Medulla oblongata (tissue), 1 donor: ENCODE measurements around the gene LCN12.
A peak's percentile ranks its signal among the peaks of the same experiment; 100 is the strongest.

Experiments used
- DNase-seq: peaks from one replicate; pipeline ENCODE4 v3.0.0-alpha.2; 2015; ENCODE audit errors: extremely low spot score

Gene LCN12

DNA sequence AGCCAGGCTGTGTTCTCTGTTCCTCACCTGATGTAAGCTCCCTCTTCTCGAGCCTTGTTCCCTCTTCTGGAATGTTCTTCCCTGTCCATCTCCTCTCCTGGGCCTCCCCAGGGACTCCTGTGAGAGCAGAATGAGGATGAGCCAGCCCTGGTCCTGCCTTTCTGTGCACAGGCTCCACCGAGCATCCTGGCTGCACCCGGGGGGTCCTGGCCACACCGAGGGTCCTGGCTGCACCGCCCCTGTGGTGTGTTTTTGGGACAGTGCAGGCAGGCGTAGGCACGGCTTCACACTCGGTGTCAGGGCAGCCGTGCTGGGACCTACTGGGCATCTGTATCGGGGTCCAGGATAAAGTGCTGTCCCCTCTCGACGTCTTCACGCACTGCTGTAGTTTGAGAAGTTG is 25.3 kb upstream of the LCN12 start:
- DNase-seq, result no peak

DNA sequence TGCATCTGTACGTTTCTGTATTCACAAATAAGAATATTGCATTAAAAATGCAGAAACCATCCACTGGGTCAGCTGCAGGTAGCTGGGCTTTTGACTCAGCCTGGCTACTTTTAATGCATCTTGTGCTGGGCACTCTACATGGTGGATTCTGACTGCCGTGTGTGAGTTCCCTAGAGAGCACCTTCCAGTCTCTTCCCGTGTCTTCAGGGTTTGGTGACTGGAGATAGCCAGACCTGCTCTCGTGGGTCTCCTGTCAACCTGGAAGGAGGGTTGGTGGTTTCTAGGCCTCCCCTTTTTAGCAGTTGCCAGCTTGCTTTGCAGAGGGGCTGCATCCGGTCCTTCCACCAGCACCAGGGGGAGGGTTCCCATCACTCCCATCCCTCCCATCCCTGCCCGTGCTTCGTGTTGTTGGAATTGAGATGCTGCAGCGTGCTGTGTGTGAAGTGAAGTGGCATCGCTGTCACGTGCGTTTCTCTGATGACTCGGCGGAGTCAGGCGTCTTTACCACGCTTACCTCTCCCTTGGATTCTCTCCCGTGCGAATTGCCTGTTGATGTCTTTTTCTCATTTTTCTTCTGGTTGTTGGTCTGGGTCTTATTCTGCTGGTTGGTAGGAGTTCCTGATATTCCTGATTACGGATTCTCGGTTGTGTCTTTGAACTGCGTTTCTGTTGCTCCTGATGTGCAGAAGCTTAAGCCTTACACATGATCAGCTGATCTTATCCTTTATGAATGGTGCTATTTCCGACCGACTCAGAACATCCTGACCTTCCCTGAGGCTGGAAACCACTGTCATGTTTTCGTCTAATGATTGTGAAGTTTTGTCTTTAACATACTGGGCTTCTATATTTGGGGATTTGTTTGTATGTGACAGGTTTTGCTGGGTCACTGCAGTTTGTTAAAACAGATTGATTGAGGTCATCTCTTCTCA is 24.5 kb upstream of the LCN12 start:
- DNase-seq, result no peak

DNA sequence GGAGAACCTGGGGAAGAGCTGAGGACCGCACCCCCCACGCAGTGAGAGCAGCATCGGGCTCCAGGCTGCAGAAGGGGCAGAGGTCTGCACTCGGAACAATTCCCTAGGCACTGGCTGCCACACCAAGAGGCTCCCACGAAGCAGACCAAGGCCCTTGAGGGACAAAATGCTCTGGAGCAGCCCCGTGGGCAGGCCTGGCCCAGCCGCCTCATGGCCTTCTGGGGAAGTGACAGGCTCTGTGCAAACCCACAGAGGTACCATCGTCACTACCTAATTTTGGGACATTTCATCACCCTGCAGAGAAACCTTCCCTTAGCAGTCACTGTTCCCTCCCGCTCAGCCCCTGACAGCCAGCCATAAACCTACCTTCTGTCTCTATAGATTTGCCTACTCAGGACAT is 23.5 kb upstream of the LCN12 start:
- no peak for DNase-seq

DNA sequence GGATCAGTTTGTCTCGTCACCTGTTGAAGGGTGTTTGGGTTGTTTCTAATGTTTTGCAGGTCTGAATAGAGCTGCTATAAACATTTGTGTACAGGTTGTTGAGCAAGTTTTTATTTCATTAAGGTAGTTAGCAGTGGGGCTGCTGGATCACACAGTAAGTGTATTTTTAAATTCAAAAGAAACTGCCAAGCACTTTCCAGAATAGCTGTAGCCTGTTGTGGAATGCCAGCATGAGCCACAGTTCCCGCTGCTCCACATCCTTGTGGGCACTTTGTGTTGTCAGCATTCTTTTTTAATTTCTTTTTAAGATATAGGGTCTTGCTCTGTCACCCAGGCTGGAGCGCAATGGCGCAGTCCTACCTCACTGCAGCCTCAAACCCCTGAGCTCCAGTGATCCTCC is 22.1 kb upstream of the LCN12 start:
- DNase-seq, result no peak

DNA sequence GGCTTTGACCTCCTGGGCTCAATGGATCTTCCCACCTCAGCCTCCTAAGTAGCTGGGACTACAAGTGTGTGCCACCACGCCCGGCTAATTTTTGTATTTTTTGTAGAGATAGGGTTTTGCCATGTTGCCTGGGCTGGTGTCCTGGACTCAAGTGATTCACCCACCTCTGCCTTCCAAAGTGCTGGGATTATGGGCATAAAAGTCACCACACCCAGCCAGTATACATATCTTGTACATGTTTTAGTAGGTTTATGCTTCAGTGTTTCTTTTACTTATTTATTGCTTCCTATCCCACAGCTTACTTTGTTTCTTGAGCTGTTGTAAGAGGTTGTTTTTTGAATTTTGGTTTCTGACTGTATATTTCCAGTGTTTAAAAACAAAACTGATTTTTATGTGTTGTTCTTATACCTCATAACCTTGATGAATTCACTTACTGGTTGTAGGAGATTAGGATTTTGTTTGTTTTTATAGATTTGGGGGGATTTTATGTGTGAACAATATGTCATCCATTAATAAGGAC is 20.4 kb upstream of the LCN12 start:
- no peak for DNase-seq

- no peak for DNase-seq
These were observed 17.8 kb upstream of the LCN12 start for GRCh38 chr9:136934277-136934676.

DNA sequence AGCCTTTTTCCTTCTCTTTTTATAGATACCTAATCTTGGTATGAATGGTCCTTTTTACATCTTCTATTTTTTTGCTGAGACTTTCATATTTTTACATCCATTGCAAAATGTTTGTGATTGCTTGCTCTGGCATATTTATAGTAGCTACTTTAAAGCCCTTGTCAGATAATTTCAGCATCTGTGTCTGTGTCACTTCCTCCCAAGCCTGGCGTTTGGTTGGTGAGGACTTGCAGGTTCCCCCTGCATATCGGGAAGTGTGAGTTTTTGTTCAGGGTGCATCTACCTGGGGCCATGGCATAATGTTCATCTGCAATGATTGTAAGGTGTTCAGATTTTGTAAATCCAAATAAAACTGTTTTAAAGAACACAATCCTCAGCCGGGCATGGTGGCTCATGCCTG is 16.4 kb upstream of the LCN12 start:
- no peak for DNase-seq

GRCh38 chr9:136936645-136937170 is 15.4 kb upstream of the LCN12 start:
- DNase-seq, result peak; percentile 28

GRCh38 chr9:136937186-136938001 is 14.7 kb upstream of the LCN12 start:
- DNase-seq, result no peak

DNA sequence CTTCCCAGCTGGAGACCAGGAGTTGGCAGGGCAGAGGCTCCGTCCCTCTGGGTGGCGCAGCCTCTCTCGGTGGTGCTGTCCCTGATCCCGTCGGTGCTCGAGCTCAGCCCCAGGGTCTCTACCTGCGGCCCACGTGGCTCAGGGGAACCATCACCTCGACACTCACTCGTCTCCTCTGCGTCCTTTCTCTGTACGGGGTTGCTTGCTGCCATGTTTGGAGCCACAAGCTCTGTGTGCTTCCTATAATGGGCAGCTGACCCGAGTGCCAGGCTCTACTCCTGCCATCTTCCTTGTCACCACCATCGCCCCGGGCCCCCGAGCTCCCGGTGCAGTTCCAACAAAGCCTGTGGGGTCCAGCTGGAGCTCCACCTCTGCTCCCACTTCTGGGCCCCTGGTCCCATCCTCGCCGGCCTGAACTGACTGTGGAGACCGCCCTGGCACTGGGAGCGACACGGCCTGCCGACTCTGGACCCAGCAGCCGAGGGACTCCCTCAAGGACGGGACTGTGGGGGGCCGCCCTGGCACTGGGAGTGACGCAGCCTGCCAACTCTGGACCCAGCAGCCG is 12.6 kb upstream of the LCN12 start:
- no peak for DNase-seq

DNA sequence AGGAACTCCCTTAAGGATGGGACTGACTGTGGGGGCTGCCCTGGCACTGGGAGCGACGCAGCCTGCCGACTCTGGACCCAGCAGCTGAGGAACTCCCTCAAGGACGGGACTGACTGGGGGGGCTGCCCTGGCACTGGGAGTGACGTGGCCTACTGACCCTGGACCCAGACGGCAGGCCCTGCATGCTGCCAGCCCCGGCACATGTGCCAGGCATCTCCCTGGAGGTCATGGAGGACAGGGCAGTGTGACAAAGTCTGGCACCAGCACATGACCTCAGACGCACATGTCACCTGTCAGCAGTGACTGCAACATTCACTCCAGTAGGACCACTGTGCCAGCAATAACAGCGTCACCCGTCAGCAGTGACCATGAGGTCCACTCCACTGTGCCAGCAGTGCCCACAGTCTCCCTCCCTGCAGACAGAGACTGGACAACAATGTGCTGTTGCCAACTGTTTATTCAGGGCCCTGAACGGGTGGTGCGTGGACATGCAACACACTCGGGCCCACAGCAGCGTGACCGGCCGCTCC is 12.0 kb upstream of the LCN12 start:
- peak; percentile 84 for DNase-seq

DNA sequence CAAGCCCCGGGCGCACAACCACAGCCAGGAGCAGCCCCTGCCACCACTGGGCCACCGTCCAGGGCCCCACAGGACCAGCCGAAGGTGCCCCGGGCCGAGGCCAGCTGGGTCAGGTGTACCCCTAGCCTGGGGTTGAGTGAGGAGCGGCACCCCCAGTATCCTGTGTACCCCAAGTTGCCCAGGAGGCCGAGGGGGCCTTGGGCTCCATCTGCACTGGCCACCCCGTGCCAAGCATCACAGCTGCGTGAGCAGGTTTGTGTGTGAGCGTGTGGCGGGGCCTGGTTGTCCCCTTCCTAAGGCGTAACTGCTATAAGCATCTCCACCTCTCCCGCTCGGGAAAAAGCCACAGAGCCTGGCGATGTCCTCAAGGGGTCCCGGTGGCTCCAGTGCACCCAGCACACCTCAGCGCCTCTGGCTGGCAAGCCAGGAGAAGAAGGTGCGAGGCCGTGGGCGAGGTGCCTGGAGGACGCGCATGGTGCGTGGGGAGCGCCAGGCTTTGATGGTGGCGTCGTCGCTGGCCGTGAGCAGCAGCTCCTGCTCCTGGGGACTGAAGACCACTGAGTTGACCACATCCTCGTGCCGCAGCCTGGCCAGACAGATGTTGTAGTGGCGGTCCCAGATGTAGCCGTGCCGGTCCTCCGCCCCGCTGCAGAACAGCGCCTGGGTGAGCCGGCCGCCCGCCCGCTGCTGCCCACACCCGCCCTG is 11.4 kb upstream of the LCN12 start:
- DNase-seq, result no peak

GRCh38 chr9:136941231-136942111 is 10.6 kb upstream of the LCN12 start:
- DNase-seq, result no peak

DNA sequence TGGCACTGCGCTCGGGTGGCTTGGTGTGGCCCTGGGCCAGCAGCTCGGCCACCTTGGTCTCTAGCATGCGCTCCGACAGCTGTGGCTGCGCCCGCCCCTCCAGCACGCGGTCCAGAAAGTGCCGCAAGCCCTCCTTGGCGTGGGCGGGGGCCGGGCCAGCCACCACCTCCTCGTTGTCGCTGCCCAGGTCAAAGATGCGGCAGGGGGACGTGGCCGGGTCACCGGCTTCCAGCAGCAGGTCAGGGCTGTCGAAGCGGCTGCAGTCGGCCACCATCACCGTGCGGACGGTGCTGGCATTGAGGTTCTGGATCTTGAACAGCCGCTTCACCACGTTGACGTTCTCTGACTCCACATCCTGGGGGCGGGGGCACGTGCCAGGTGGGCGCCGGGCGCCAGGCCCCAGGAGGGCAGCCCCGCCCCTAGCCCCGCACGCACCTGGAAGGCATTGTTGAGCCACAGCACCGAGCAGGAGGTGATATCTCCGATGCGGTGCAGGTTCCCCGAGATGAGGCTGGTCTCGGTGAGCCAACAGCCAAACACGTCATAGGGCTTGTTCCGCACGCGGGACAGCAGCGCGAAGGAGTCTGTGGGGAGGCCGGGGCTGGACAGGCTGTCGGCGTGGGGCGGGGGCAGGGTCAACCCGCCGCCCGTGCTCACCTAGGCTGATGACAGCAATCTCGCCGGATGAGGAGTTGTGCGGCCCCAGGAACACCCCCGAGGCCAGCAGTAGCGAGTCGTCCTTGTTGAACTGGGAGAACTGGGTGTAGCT is 9.8 kb upstream of the LCN12 start:
- no peak for DNase-seq

DNA sequence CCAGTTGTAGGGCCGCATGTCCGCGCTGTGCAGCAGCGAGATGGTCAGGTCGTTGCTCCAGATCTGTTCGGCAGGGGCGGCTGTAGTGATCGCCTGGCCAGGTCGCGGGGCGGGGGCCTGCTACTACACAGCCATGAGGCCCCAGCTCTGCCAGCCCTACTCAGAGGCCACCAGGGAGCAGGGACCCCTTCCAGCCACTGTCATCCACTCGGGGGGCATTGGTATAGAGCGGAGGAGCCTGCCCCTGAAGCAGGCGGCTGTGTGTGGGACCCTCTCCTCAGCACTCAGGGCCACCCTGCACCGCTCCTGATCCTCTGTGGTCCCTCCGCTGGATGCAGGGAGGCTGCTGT is 9.2 kb upstream of the LCN12 start:
- DNase-seq, result no peak

GRCh38 chr9:136943291-136944211 is 8.5 kb upstream of the LCN12 start:
- no peak for DNase-seq

DNA sequence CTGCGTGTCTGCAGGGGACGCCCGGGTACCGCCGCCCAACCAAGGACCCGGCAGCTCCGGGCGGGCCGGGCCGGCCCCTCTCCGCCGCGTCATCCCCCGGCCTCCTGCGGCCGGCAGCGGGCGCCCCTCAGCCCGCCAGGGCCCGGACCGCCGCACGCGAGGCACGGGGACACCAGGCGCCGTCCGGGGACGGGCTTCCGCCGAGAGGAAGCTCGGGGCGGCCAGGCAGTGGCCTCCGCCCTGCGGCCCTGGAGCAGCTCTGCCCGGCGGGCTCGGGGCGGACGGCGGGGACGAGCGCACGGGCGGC is 7.9 kb upstream of the LCN12 start:
- no peak for DNase-seq

- DNase-seq, result peak; percentile 96
These were observed 7.3 kb upstream of the LCN12 start, which contains the start of the genes C8G and FBXW5 for GRCh38 chr9:136944519-136945332. Gene C8G (plus strand): TSS chr9:136945243. CDS start chr9:136945321, 78 bp downstream. Gene FBXW5 (minus strand): TSS chr9:136944738. CDS start chr9:136944083, 655 bp downstream.
